Ishikawa (cell line): ENCODE measurements around the gene SLC35B1.

Experiments used
- CREB1 ChIP-seq: IDR thresholded peaks from 2 replicates; pipeline ENCODE4 v1.6.1; 2012; ENCODE audit warnings: low read depth
- EGR1 ChIP-seq: IDR thresholded peaks from 2 replicates; pipeline ENCODE4 v1.6.1; 2012
- EP300 ChIP-seq: IDR thresholded peaks from 2 replicates; pipeline ENCODE4 v1.6.1; 2012; ENCODE audit warnings: borderline replicate concordance
- FOXM1 ChIP-seq: IDR thresholded peaks from 2 replicates; pipeline ENCODE4 v1.6.1; 2012; ENCODE audit warnings: low read depth, borderline replicate concordance
- MAX ChIP-seq: IDR thresholded peaks from 2 replicates; pipeline ENCODE4 v1.6.1; 2012
- RAD21 ChIP-seq: IDR thresholded peaks from 2 replicates; pipeline ENCODE4 v1.6.1; 2012; ENCODE audit warnings: low read depth
- TAF1 ChIP-seq: IDR thresholded peaks from 2 replicates; pipeline ENCODE4 v1.6.1; 2012; ENCODE audit warnings: low read depth, mild to moderate bottlenecking
- YY1 ChIP-seq: IDR thresholded peaks from 2 replicates; pipeline ENCODE4 v1.6.1; 2012; ENCODE audit warnings: low read depth
- ZBTB7A ChIP-seq: IDR thresholded peaks from 2 replicates; pipeline ENCODE4 v1.6.1; 2012; ENCODE audit warnings: low read depth
- TF ChIP-seq, protein P1 (sequence below): IDR thresholded peaks from 2 replicates; pipeline ENCODE4 v1.6.1; 2012; ENCODE audit warnings: low read depth, mild to moderate bottlenecking

DNA sequence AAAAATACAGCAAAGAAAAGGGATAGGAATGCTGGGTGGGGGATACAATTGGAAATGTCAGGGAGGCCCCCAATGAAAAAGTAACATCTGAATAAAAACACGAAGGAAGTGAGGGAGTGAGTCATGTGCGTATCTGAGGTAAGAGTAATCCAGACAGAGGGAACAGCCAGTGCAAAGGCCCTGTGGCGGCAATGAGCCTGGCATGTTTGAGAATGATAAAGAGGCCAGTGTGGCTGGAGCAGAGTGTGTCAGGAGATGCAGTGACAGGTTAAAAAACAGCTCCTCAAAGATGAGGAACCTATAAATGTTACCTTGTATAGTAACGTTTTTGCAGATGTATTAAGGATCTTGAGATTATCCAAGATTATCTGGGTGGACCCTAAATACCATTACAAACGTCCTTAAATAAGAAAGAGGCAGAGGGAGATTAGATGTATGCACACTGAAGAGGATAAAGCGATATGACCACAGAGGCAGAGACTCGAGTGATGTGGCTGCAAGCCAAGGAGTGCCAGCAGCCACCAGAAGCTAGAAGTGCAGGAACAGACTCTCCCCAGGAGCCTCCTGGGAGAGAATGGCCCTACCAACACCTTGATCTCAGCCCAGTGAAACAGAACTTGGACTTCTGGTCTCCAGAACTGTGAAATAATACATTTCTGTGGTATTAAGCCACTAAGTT is 17.8 kb upstream of the SLC35B1 start:
- TF ChIP-seq CREB1: no peak
- no peak for TF ChIP-seq TAF1
- no peak for TF ChIP-seq RAD21
- no peak for TF ChIP-seq YY1
- no peak for TF ChIP-seq EGR1
- TF ChIP-seq MAX: no peak
- TF ChIP-seq, protein P1, sequence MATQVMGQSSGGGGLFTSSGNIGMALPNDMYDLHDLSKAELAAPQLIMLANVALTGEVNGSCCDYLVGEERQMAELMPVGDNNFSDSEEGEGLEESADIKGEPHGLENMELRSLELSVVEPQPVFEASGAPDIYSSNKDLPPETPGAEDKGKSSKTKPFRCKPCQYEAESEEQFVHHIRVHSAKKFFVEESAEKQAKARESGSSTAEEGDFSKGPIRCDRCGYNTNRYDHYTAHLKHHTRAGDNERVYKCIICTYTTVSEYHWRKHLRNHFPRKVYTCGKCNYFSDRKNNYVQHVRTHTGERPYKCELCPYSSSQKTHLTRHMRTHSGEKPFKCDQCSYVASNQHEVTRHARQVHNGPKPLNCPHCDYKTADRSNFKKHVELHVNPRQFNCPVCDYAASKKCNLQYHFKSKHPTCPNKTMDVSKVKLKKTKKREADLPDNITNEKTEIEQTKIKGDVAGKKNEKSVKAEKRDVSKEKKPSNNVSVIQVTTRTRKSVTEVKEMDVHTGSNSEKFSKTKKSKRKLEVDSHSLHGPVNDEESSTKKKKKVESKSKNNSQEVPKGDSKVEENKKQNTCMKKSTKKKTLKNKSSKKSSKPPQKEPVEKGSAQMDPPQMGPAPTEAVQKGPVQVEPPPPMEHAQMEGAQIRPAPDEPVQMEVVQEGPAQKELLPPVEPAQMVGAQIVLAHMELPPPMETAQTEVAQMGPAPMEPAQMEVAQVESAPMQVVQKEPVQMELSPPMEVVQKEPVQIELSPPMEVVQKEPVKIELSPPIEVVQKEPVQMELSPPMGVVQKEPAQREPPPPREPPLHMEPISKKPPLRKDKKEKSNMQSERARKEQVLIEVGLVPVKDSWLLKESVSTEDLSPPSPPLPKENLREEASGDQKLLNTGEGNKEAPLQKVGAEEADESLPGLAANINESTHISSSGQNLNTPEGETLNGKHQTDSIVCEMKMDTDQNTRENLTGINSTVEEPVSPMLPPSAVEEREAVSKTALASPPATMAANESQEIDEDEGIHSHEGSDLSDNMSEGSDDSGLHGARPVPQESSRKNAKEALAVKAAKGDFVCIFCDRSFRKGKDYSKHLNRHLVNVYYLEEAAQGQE: no peak
- TF ChIP-seq ZBTB7A: no peak
- TF ChIP-seq EP300: no peak
- no peak for TF ChIP-seq FOXM1
